HL-60 (cell line): Measurements from ENCODE around the gene JAGN1.

Experiments used
- DNase-seq, 2 experiments: peaks; one replicate each; pipeline ENCODE4 v3.0.0-alpha.2; 2010 to 2020; ENCODE audit warnings: low read depth in 1 of 2, low spot score in 1 of 2
- H3K27ac ChIP-seq: fragments of 250-450 bp; sonication (Bioruptor Pico); replicated peaks from 2 replicates; pipeline ENCODE4 v1.5.1; 2020; ENCODE audit warnings: mild to moderate bottlenecking, moderate library complexity
- H3K27me3 ChIP-seq: fragments of 250-450 bp; sonication (Bioruptor Pico); 2 replicates; pipeline ENCODE4 v1.5.1; 2021; ENCODE audit warnings: mild to moderate bottlenecking, moderate library complexity; ENCODE audit not compliant: insufficient read depth, poor library complexity, severe bottlenecking
- H3K4me3 ChIP-seq: replicated peaks from 2 replicates; pipeline ENCODE4 v1.5.1; 2011; ENCODE audit warnings: mild to moderate bottlenecking, control low read depth, low read length; ENCODE audit not compliant: insufficient read depth
- CTCF ChIP-seq: IDR thresholded peaks from one replicate; pipeline ENCODE4 v1.5.1; 2011; ENCODE audit warnings: low read length, control low read depth, inconsistent platforms; ENCODE audit not compliant: insufficient read depth
- GABPA ChIP-seq: IDR thresholded peaks from 2 replicates; pipeline ENCODE4 v1.6.1; 2012; ENCODE audit warnings: low read depth
- POLR2AphosphoS5 ChIP-seq: IDR thresholded peaks from 2 replicates; pipeline ENCODE4 v1.6.1; 2012; ENCODE audit warnings: low read depth
- REST ChIP-seq: IDR thresholded peaks from 2 replicates; pipeline ENCODE4 v1.6.1; 2012; ENCODE audit warnings: low read depth; ENCODE audit not compliant: insufficient replicate concordance

JAGN1 gene

GRCh38 chr3:9933561-9934234 is 43.3 kb downstream of the JAGN1 start, which contains the start of gene CRELD1:
Gene CRELD1, plus strand, starts transcription at chr3:9933834. Its CDS starts 605 bp downstream, at chr3:9934439.
- Histone ChIP-seq H3K4me3 (peak within 1 kb of the TSS; percentile 73), H3K27ac (peak within 1 kb of the TSS; percentile 76), H3K27me3 (no peaks in the 10 kb centered on the region)
- DNase-seq = peak; percentile 97 to 98
- TF ChIP-seq POLR2AphosphoS5 = peak; percentile 60
- no peak for TF ChIP-seq GABPA
- no peak for TF ChIP-seq REST

- peak; percentile 31 to 40 for DNase-seq
- H3K4me3 ChIP-seq = peak overlapping the region; percentile 73
- peak overlapping the region; percentile 76 for H3K27ac ChIP-seq
- TF ChIP-seq CTCF = no peak
- no peaks in the 10 kb centered on the region for H3K27me3 ChIP-seq
These were observed 43.8 kb downstream of the JAGN1 start for GRCh38 chr3:9934235-9934621.

GRCh38 chr3:9934993-9935392 is 44.6 kb downstream of the JAGN1 start:
- no peak for DNase-seq
- Histone ChIP-seq H3K27me3 (no peaks in the 10 kb centered on the region), H3K27ac (no peak overlapping the region), H3K4me3 (no peak overlapping the region)
- no peak for TF ChIP-seq GABPA
- no peak for TF ChIP-seq REST
- no peak for TF ChIP-seq POLR2AphosphoS5

- Histone ChIP-seq H3K4me3 (no peak overlapping the region), H3K27me3 (no peaks in the 10 kb centered on the region), H3K27ac (no peak overlapping the region)
- no peak for DNase-seq
- no peak for TF ChIP-seq REST
These were observed 45.6 kb downstream of the JAGN1 start for GRCh38 chr3:9935966-9936510.
